Activated CD4-positive, alpha-beta T cell treated with anti-CD3 and anti-CD28 coated beads for 36 hours (primary cell): ENCODE data around the gene SMOC2. TPM values are rescaled to one million over a fixed set of nuclear protein-coding genes. Genes with fewer than 3 reads are reported as not detected.
"Not testable (repeated sequence)": the region's sequence is repeated elsewhere in the genome, so short reads cannot be mapped to it uniquely, and the experiment has no call there.

Experiments used
- ATAC-seq: fragments of 200-7000 bp; cut with Tn5 transposase; one replicate; pipeline ENCODE4 v1.10.0; 2021; ENCODE audit warnings: mild to moderate bottlenecking, moderate library complexity
- CTCF ChIA-PET: fragments of 350-600 bp; sonication (Branson Sonifier 250); formaldehyde crosslinking; loops from one replicate; lab custom pipeline; 2021; ENCODE audit warnings: antibody characterized with exemption; lab: Charles Lee
- POLR2A ChIA-PET: fragments of 350-600 bp; sonication (Branson Sonifier 250); formaldehyde crosslinking; loops from one replicate; lab custom pipeline; 2021; ENCODE audit warnings: antibody characterized with exemption, inconsistent platforms; lab: Charles Lee
- DNase-seq: peaks from one replicate; pipeline ENCODE4 v3.0.0-alpha.2; 2020
- H3K27ac Mint-ChIP-seq: one replicate; pipeline ENCODE4 v1.8.0; 2021; ENCODE audit warnings: mixed read lengths
- H3K27me3 Mint-ChIP-seq: one replicate; pipeline ENCODE4 v1.8.0; 2021; ENCODE audit warnings: mixed read lengths
- H3K36me3 Mint-ChIP-seq: one replicate; pipeline ENCODE4 v1.8.0; 2021; ENCODE audit warnings: low read depth, mixed read lengths
- H3K4me1 Mint-ChIP-seq: one replicate; pipeline ENCODE4 v1.8.0; 2021; ENCODE audit warnings: mixed read lengths
- H3K4me3 Mint-ChIP-seq: one replicate; pipeline ENCODE4 v1.8.0; 2021; ENCODE audit warnings: mild to moderate bottlenecking, moderate library complexity, mixed read lengths
- H3K9me3 Mint-ChIP-seq: one replicate; pipeline ENCODE4 v1.8.0; 2021; ENCODE audit warnings: low read depth, mixed read lengths
- intact Hi-C, 2 experiments: fragments of 100-400 bp; cut with DNase I in 1 of 2; cut with micrococcal nuclease in 1 of 2; formaldehyde crosslinking; loops; one replicate each; pipeline versions ENCODE4 v1.14.2 to v1.15.1; 2022 to 2024; cut with DNase I, micrococcal nuclease
- total RNA-seq, 2 experiments: library from RNA; stranded (reverse); gene quantifications; one replicate each; pipeline ENCODE4 v1.2.3, GENCODE V29; 2021

The SMOC2 gene
- total RNA-seq, 2 experiments from 2014 or later = not detected

GRCh38 chr6:168694797-168695196 lies 253.8 kb downstream of the SMOC2 start:
- H3K4me1 Mint-ChIP-seq, DNase-seq, H3K27me3 Mint-ChIP-seq, POLR2A ChIA-PET, ATAC-seq, H3K27ac Mint-ChIP-seq, H3K36me3 Mint-ChIP-seq, intact Hi-C loops, CTCF ChIA-PET, H3K4me3 Mint-ChIP-seq, H3K9me3 Mint-ChIP-seq: not testable (repeated sequence)

GRCh38 chr6:168695701-168696100 lies 254.7 kb downstream of the SMOC2 start:
- CTCF ChIA-PET = no interaction called here
- no peaks in the 10 kb centered on the region for H3K36me3 Mint-ChIP-seq
- H3K4me3 Mint-ChIP-seq = no peak overlapping the region
- no peak overlapping the region for H3K27ac Mint-ChIP-seq
- DNase-seq (no peak), ATAC-seq (no peak)
- H3K9me3 Mint-ChIP-seq = no peaks in the 10 kb centered on the region
- peaks cover 2% of the 10 kb centered on the region for H3K27me3 Mint-ChIP-seq
- POLR2A ChIA-PET = no interaction called here
- H3K4me1 Mint-ChIP-seq = no peaks in the 10 kb centered on the region
- intact Hi-C loops = no loop called here

GRCh38 chr6:168698923-168699322 lies 257.9 kb downstream of the SMOC2 start:
- Mint-ChIP-seq H3K27me3 (no peaks in the 10 kb centered on the region), H3K36me3 (no peaks in the 10 kb centered on the region), H3K27ac (no peak overlapping the region), H3K4me1 (no peaks in the 10 kb centered on the region), H3K9me3 (no peaks in the 10 kb centered on the region), H3K4me3 (no peak overlapping the region)
- ATAC-seq (no peak), DNase-seq (no peak)
- ChIA-PET CTCF (interaction anchor here (1.5 kb wide), 1 partner anchor 14 kb away, joined by 3 read pairs; no protein-coding TSS in a partner anchor), POLR2A (no interaction called here)
- intact Hi-C loops = no loop called here

GRCh38 chr6:168699631-168700295 lies 258.8 kb downstream of the SMOC2 start:
- intact Hi-C loops = no loop called here
- no peaks in the 10 kb centered on the region for H3K4me1 Mint-ChIP-seq
- CTCF ChIA-PET = no interaction called here

GRCh38 chr6:168700880-168701279 lies 259.9 kb downstream of the SMOC2 start:
- no peaks in the 10 kb centered on the region for H3K27me3 Mint-ChIP-seq
- H3K36me3 Mint-ChIP-seq = no peaks in the 10 kb centered on the region
- no peaks in the 10 kb centered on the region for H3K9me3 Mint-ChIP-seq
- H3K4me3 Mint-ChIP-seq = no peak overlapping the region
- intact Hi-C loops = no loop called here
- ATAC-seq (no peak), DNase-seq (no peak)
- POLR2A ChIA-PET = no interaction called here
- H3K27ac Mint-ChIP-seq = no peak overlapping the region
- no peaks in the 10 kb centered on the region for H3K4me1 Mint-ChIP-seq
- CTCF ChIA-PET = interaction anchor here (0.6 kb wide), 1 partner anchor 1481 kb away, joined by 3 read pairs; no protein-coding TSS in a partner anchor

More at GRCh38 chr6:168699631-168700295, 258.8 kb downstream of the SMOC2 start:
- no peaks in the 10 kb centered on the region for H3K9me3 Mint-ChIP-seq
- H3K4me3 Mint-ChIP-seq = no peak overlapping the region
- no peaks in the 10 kb centered on the region for H3K27me3 Mint-ChIP-seq
- no peaks in the 10 kb centered on the region for H3K36me3 Mint-ChIP-seq
- POLR2A ChIA-PET = no interaction called here
- DNase-seq (no peak), ATAC-seq (no peak)
- no peak overlapping the region for H3K27ac Mint-ChIP-seq

- H3K9me3 Mint-ChIP-seq = no peaks in the 10 kb centered on the region
- ATAC-seq (no peak), DNase-seq (no peak)
- H3K27me3 Mint-ChIP-seq = no peaks in the 10 kb centered on the region
- H3K36me3 Mint-ChIP-seq = no peaks in the 10 kb centered on the region
- H3K4me1 Mint-ChIP-seq = no peaks in the 10 kb centered on the region
- ChIA-PET POLR2A (no interaction called here), CTCF (no interaction called here)
- intact Hi-C loops = no loop called here
- H3K27ac Mint-ChIP-seq = no peak overlapping the region
- H3K4me3 Mint-ChIP-seq = no peak overlapping the region
Observed at GRCh38 chr6:168703990-168704389, 263.0 kb downstream of the SMOC2 start.

- POLR2A ChIA-PET = no interaction called here
- Mint-ChIP-seq H3K27me3 (peaks cover 3% of the 10 kb centered on the region), H3K9me3 (no peaks in the 10 kb centered on the region), H3K4me1 (no peaks in the 10 kb centered on the region), H3K27ac (no peak overlapping the region), H3K4me3 (no peak overlapping the region), H3K36me3 (no peaks in the 10 kb centered on the region)
- no peak for ATAC-seq
- intact Hi-C loops = no loop called here
- CTCF ChIA-PET = no interaction called here
- no peak for DNase-seq
Observed at GRCh38 chr6:168704678-168705077, 263.7 kb downstream of the SMOC2 start.

GRCh38 chr6:168705271-168705670 lies 264.3 kb downstream of the SMOC2 start:
- H3K4me3 Mint-ChIP-seq, intact Hi-C loops: not testable (repeated sequence)

GRCh38 chr6:168706471-168707177 lies 265.6 kb downstream of the SMOC2 start:
- ATAC-seq (no peak), DNase-seq (no peak)
- intact Hi-C loops = no loop called here
- peaks cover 3% of the 10 kb centered on the region for H3K27me3 Mint-ChIP-seq
- no peaks in the 10 kb centered on the region for H3K9me3 Mint-ChIP-seq
- no peak overlapping the region for H3K27ac Mint-ChIP-seq
- H3K36me3 Mint-ChIP-seq = no peaks in the 10 kb centered on the region
- H3K4me1 Mint-ChIP-seq = no peaks in the 10 kb centered on the region
- ChIA-PET CTCF (no interaction called here), POLR2A (no interaction called here)
- H3K4me3 Mint-ChIP-seq = no peak overlapping the region

More at GRCh38 chr6:168705271-168705670, 264.3 kb downstream of the SMOC2 start:
- H3K27me3 Mint-ChIP-seq, DNase-seq, H3K27ac Mint-ChIP-seq, H3K36me3 Mint-ChIP-seq, POLR2A ChIA-PET, H3K4me1 Mint-ChIP-seq, ATAC-seq, CTCF ChIA-PET, H3K9me3 Mint-ChIP-seq: not testable (repeated sequence)

- ATAC-seq = no peak
- H3K36me3 Mint-ChIP-seq = no peaks in the 10 kb centered on the region
- H3K4me1 Mint-ChIP-seq = no peaks in the 10 kb centered on the region
- POLR2A ChIA-PET = no interaction called here
- H3K4me3 Mint-ChIP-seq = no peak overlapping the region
- H3K27me3 Mint-ChIP-seq = peaks cover 3% of the 10 kb centered on the region
- CTCF ChIA-PET = no interaction called here
- H3K9me3 Mint-ChIP-seq = no peaks in the 10 kb centered on the region
- intact Hi-C loops = no loop called here
- DNase-seq = no peak
- no peak overlapping the region for H3K27ac Mint-ChIP-seq
Observed at GRCh38 chr6:168708526-168708925, 267.5 kb downstream of the SMOC2 start.

- H3K27me3 Mint-ChIP-seq = peaks cover 3% of the 10 kb centered on the region
- H3K36me3 Mint-ChIP-seq = no peaks in the 10 kb centered on the region
- no peak overlapping the region for H3K27ac Mint-ChIP-seq
- ChIA-PET POLR2A (no interaction called here), CTCF (no interaction called here)
- DNase-seq = no peak
- intact Hi-C loops = no loop called here
- H3K4me3 Mint-ChIP-seq = no peak overlapping the region
- no peaks in the 10 kb centered on the region for H3K4me1 Mint-ChIP-seq
- H3K9me3 Mint-ChIP-seq = no peaks in the 10 kb centered on the region
- ATAC-seq = no peak
Observed at GRCh38 chr6:168708984-168709383, 268.0 kb downstream of the SMOC2 start.

GRCh38 chr6:168709390-168709789 lies 268.4 kb downstream of the SMOC2 start:
- Mint-ChIP-seq H3K4me3 (no peak overlapping the region), H3K36me3 (no peaks in the 10 kb centered on the region), H3K27ac (no peak overlapping the region), H3K27me3 (peaks cover 3% of the 10 kb centered on the region), H3K4me1 (no peaks in the 10 kb centered on the region), H3K9me3 (no peaks in the 10 kb centered on the region)
- DNase-seq (no peak), ATAC-seq (no peak)
- intact Hi-C loops = no loop called here
- POLR2A ChIA-PET = no interaction called here
- CTCF ChIA-PET = no interaction called here
